GM06990 (cell line): ENCODE results near the gene TMEM229A.

ENCODE experiments used
- DNase-seq: peaks from one replicate; pipeline ENCODE4 v3.0.0-alpha.2; 2011; ENCODE audit not compliant: insufficient read length; ENCODE audit errors: extremely low read depth
- H3K27me3 ChIP-seq: replicated peaks from 2 replicates; pipeline ENCODE4 v1.6.0; 2011; ENCODE audit warnings: low read length; ENCODE audit not compliant: control insufficient read depth, insufficient read depth
- H3K36me3 ChIP-seq: 2 replicates; pipeline ENCODE4 v1.5.1; 2011; ENCODE audit warnings: low read length; ENCODE audit not compliant: control insufficient read depth, insufficient read depth
- H3K4me3 ChIP-seq: replicated peaks from 2 replicates; pipeline ENCODE4 v1.5.1; 2011; ENCODE audit warnings: low read depth, mild to moderate bottlenecking, control low read depth, low read length
- TF ChIP-seq, protein P1 (sequence below): IDR thresholded peaks from 2 replicates; pipeline ENCODE4 v1.5.1; 2011; ENCODE audit warnings: low read length, control low read depth, mild to moderate bottlenecking, inconsistent platforms; ENCODE audit not compliant: insufficient read depth, poor library complexity, severe bottlenecking

Gene TMEM229A

DNA sequence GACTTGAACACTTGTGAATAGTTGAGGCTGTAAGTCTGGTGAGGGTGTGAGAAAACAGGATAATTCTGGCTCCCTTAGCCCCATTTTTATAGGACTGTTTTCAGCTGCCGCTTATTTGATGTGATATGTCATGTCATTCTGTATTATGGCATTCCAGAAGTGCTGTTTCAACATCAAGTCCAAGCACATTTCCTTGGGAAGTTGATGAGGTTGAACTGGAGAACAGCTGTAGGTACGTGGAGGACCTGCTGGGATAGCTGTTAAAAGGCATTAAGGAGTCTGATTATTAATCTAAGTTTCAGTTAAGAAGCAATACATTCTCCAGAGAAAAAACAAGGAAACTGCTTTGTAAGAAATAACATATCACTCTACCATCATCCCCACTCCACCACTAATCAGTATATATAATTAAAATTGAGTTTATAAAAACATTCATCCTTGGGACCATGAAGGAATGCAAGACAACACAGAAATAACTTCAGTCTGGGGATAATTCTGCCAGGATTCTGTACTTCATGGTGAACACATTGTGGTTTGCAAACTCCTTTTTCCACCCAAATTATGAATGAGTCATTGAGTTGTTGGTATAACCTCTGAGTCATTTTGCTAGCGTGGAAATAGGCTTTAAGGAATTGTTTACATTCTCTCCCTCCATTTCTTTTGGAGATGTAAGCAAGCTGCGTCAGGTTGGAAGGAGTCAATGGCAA lies 39.9 kb upstream of the TMEM229A start:
- no peaks in the 10 kb centered on the region for H3K27me3 ChIP-seq
- no peak for DNase-seq
- no peak overlapping the region for H3K4me3 ChIP-seq
- TF ChIP-seq, protein P1, sequence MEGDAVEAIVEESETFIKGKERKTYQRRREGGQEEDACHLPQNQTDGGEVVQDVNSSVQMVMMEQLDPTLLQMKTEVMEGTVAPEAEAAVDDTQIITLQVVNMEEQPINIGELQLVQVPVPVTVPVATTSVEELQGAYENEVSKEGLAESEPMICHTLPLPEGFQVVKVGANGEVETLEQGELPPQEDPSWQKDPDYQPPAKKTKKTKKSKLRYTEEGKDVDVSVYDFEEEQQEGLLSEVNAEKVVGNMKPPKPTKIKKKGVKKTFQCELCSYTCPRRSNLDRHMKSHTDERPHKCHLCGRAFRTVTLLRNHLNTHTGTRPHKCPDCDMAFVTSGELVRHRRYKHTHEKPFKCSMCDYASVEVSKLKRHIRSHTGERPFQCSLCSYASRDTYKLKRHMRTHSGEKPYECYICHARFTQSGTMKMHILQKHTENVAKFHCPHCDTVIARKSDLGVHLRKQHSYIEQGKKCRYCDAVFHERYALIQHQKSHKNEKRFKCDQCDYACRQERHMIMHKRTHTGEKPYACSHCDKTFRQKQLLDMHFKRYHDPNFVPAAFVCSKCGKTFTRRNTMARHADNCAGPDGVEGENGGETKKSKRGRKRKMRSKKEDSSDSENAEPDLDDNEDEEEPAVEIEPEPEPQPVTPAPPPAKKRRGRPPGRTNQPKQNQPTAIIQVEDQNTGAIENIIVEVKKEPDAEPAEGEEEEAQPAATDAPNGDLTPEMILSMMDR, result no peak
- H3K36me3 ChIP-seq, result no peaks in the 10 kb centered on the region

DNA sequence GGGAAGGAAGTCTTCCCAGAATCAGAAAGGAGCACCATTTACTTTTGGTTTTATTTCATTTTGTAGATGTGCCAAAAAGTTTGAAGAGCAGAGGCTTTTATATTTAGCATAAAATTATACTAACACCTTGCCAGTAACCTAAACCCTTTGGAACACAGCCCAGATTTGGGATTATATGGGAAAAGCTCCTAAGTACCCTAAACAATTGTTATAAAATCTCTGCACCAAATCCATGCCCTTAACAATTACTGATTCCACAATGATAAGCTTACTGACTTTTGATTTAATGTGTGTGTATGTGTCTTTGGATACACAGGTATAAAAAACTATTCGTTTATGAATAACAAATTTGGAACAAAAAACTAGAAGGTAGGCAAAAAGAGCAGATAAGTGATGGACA lies 39.0 kb upstream of the TMEM229A start:
- Histone ChIP-seq H3K36me3 (no peaks in the 10 kb centered on the region), H3K27me3 (no peaks in the 10 kb centered on the region), H3K4me3 (no peak overlapping the region)
- no peak for DNase-seq
- TF ChIP-seq, protein P1, result no peak

GRCh38 chr7:124062171-124062570 lies 29.3 kb upstream of the TMEM229A start:
- Histone ChIP-seq H3K27me3 (no peaks in the 10 kb centered on the region), H3K4me3 (no peak overlapping the region), H3K36me3 (no peaks in the 10 kb centered on the region)
- TF ChIP-seq, protein P1, result no peak
- no peak for DNase-seq

GRCh38 chr7:124060528-124060927 lies 27.7 kb upstream of the TMEM229A start:
- Histone ChIP-seq H3K27me3 (no peaks in the 10 kb centered on the region), H3K4me3 (no peak overlapping the region), H3K36me3 (no peaks in the 10 kb centered on the region)
- DNase-seq, result no peak
- TF ChIP-seq, protein P1, result no peak

- Histone ChIP-seq H3K4me3 (no peak overlapping the region), H3K27me3 (no peaks in the 10 kb centered on the region), H3K36me3 (no peaks in the 10 kb centered on the region)
- TF ChIP-seq, protein P1, result no peak
- DNase-seq, result peak; percentile 14
Measured at GRCh38 chr7:124059375-124059774, 26.5 kb upstream of the TMEM229A start.

DNA sequence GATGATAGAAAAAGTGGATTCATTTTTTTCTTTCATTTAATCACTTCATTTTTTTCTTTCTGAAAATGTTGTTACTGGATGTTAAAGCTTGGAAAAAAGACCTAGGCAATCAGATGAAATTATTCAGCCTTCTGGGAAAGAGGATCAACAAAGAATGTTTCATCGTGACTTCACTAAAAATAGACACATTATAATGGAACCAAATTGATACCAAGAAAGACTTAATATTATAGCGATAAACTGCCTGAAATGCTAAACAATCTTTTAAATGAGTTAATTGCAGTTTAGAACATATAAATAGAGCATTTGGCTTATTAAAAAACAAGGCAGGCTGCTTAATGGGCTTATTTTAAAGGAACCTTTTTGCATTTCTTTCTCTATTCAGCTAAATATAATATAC lies 25.6 kb upstream of the TMEM229A start:
- Histone ChIP-seq H3K36me3 (no peaks in the 10 kb centered on the region), H3K4me3 (no peak overlapping the region), H3K27me3 (no peaks in the 10 kb centered on the region)
- TF ChIP-seq, protein P1, result no peak
- no peak for DNase-seq
